CD4-positive, alpha-beta memory T cell (primary cell): ENCODE results near the gene TRAPPC3. TPM values are rescaled to one million over a fixed set of nuclear protein-coding genes. Genes with fewer than 3 reads are reported as not detected.
A peak's percentile ranks its signal among the peaks of the same experiment; 100 is the strongest.

Experiments
- CTCF ChIA-PET: fragments of 350-600 bp; sonication (Branson Sonifier 250); formaldehyde crosslinking; loops from one replicate; lab custom pipeline; 2021; ENCODE audit warnings: inconsistent platforms; ENCODE audit not compliant: partially characterized antibody; lab: Charles Lee
- POLR2A ChIA-PET: fragments of 350-600 bp; sonication (Branson Sonifier 250); formaldehyde crosslinking; loops from one replicate; lab custom pipeline; 2021; ENCODE audit not compliant: partially characterized antibody; lab: Charles Lee
- DNase-seq, 5 donors: peaks; one replicate each; pipeline versions ENCODE4 v3.0.0 to v3.0.0-alpha.2; 2020 to 2022; ENCODE audit warnings: mixed read lengths in 1 of 5
- H3K27ac ChIP-seq: one replicate; pipeline ENCODE4 v1.7.0; 2013; ENCODE audit warnings: low read depth, low read length
- H3K27me3 ChIP-seq: 2 replicates; pipeline ENCODE4 v1.7.0; 2013; ENCODE audit warnings: mild to moderate bottlenecking, low read length, moderate library complexity; ENCODE audit not compliant: insufficient read depth
- H3K36me3 ChIP-seq: 2 replicates; pipeline ENCODE4 v1.7.0; 2013; ENCODE audit warnings: mild to moderate bottlenecking, low read length, moderate library complexity; ENCODE audit not compliant: insufficient read depth
- H3K4me1 ChIP-seq: 2 replicates; pipeline ENCODE4 v1.7.0; 2013; ENCODE audit warnings: mild to moderate bottlenecking, low read length, moderate library complexity; ENCODE audit not compliant: insufficient read depth
- H3K4me3 ChIP-seq, 2 donors: one replicate each; pipeline ENCODE4 v1.7.0; 2013; ENCODE audit warnings: low read length in 2 of 2, mild to moderate bottlenecking in 1 of 2
- H3K9me3 ChIP-seq, 2 donors: one replicate each; pipeline ENCODE4 v1.7.0; 2013; ENCODE audit warnings: low read length in 2 of 2, control low read depth in 1 of 2; ENCODE audit not compliant: control insufficient read depth in 1 of 2
- H3K27ac Mint-ChIP-seq, 7 donors: one replicate each; pipeline ENCODE4 v1.8.0; 2020 to 2021; ENCODE audit warnings: mixed read lengths in 7 of 7, mild to moderate bottlenecking in 6 of 7, inconsistent platforms in 3 of 7, moderate library complexity in 3 of 7
- H3K27me3 Mint-ChIP-seq, 2 donors: one replicate each; pipeline ENCODE4 v1.8.0; 2020 to 2021; ENCODE audit warnings: mixed read lengths in 2 of 2
- H3K36me3 Mint-ChIP-seq, 2 donors: one replicate each; pipeline ENCODE4 v1.8.0; 2020 to 2021; ENCODE audit warnings: mixed read lengths in 2 of 2, inconsistent platforms in 1 of 2, mild to moderate bottlenecking in 1 of 2
- H3K4me1 Mint-ChIP-seq, 4 donors: one replicate each; pipeline ENCODE4 v1.8.0; 2020 to 2021; ENCODE audit warnings: mixed read lengths in 4 of 4, mild to moderate bottlenecking in 1 of 4
- H3K4me3 Mint-ChIP-seq, 8 donors: one replicate each; pipeline ENCODE4 v1.8.0; 2020 to 2021; ENCODE audit warnings: mixed read lengths in 8 of 8, mild to moderate bottlenecking in 7 of 8, moderate library complexity in 6 of 8, inconsistent platforms in 3 of 8
- H3K9me3 Mint-ChIP-seq, 8 donors: one replicate each; pipeline ENCODE4 v1.8.0; 2020 to 2021; ENCODE audit warnings: mixed read lengths in 8 of 8, mild to moderate bottlenecking in 5 of 8, inconsistent platforms in 3 of 8, moderate library complexity in 1 of 8
- intact Hi-C: fragments of 100-400 bp; cut with micrococcal nuclease; formaldehyde crosslinking; loops from one replicate; pipeline ENCODE4 v1.15.1; 2023
- polyA plus RNA-seq, 2 donors: library from polyadenylated mRNA; unstranded; fragments of 300-500 nt; fragmentation: Illumina TruSeq; gene quantifications; one replicate each; pipeline ENCODE4 v1.2.3, GENCODE V29; 2021
- total RNA-seq, 2 experiments: library from RNA; stranded (reverse); gene quantifications; one replicate each; pipeline ENCODE4 v1.2.3, GENCODE V29; 2021

Gene TRAPPC3
- total and polyA plus RNA-seq, 4 experiments from 2014 or later: 51.8 to 190 (median 81.8) TPM

DNA sequence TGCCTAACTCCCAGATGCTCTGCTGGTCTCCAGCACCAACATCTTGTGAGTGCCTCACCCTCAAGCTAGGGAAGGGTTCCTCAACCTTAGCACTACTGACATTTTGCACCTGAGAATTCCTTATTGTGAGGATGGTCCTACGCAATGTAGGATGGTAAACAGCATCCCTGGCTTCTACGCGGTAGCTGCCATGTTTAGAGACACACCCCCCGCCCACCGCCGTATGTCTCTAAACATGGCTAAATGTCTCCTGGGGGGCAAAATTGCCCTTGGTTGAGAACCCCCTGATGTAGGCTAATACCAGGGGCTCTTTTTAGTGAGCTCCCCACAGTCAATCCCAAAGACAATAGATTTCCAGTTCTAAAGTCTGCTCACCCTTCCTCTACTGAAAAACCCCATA, 4.2 kb upstream of the TRAPPC3 start:
- Mint-ChIP-seq H3K27ac (peak overlapping the region; percentile 86 to 95 (median 93)), H3K36me3 (peaks cover 6 to 27% of the 10 kb centered on the region in 2 donors), H3K4me1 (peaks cover 47 to 87% (median 66%) of the 10 kb centered on the region in 4 donors), H3K4me3 (peak overlapping the region in 6 of 8 donors; percentile 46 to 84 (median 58)), H3K27me3 (no peaks in the 10 kb centered on the region), H3K9me3 (no peaks in the 10 kb centered on the region)
- no peak for DNase-seq
- H3K4me1 ChIP-seq: peaks cover 72% of the 10 kb centered on the region
- no peak overlapping the region for H3K4me3 ChIP-seq
- CTCF ChIA-PET: interaction anchor here (10.0 kb wide), 1 partner anchor 34 kb away, joined by 348 read pairs; no protein-coding TSS in a partner anchor
- H3K27ac ChIP-seq: no peak overlapping the region
- intact Hi-C loops: loop anchor here (10.0 kb wide), 1 partner anchor 1541 kb away; the partner anchor contains the start of gene CDCA8
- H3K27me3 ChIP-seq: no peaks in the 10 kb centered on the region
- POLR2A ChIA-PET: interaction anchor here (2.3 to 10.1 kb wide), 3 partner anchors 8 to 70 kb away, joined by 15 to 251 read pairs (median 244); partner anchors contain the start of gene THRAP3
- H3K9me3 ChIP-seq: no peaks in the 10 kb centered on the region
- H3K36me3 ChIP-seq: no peaks in the 10 kb centered on the region

- H3K27ac ChIP-seq: peak overlapping the region; percentile 88
- H3K4me3 Mint-ChIP-seq: peak overlapping the region; percentile 48 to 86 (median 74)
- peaks cover 46 to 85% (median 66%) of the 10 kb centered on the region in 4 donors for H3K4me1 Mint-ChIP-seq
- H3K36me3 Mint-ChIP-seq: peaks cover 0 to 19% of the 10 kb centered on the region in 2 donors
- ChIA-PET CTCF (interaction anchor here (2.7 to 10.0 kb wide), 6 partner anchors 8 to 135 kb away, joined by 20 to 348 read pairs (median 50); partner anchors contain the start of gene THRAP3), POLR2A (interaction anchor here (0.9 to 10.1 kb wide), 6 partner anchors 10 to 72 kb away, joined by 3 to 251 read pairs (median 52); partner anchors contain the start of gene THRAP3)
- H3K27me3 Mint-ChIP-seq: no peaks in the 10 kb centered on the region
- intact Hi-C loops: loop anchor here (10.0 kb wide), 1 partner anchor 1543 kb away; the partner anchor contains the start of gene CDCA8
- H3K36me3 ChIP-seq: no peaks in the 10 kb centered on the region
- H3K27ac Mint-ChIP-seq: peak overlapping the region; percentile 93 to 96 (median 94)
- peaks cover 75% of the 10 kb centered on the region for H3K4me1 ChIP-seq
- no peaks in the 10 kb centered on the region for H3K9me3 Mint-ChIP-seq
- peak overlapping the region; percentile 46 to 83 for H3K4me3 ChIP-seq
- DNase-seq: peak; percentile 54 to 79 (median 58)
- H3K27me3 ChIP-seq: no peaks in the 10 kb centered on the region
- no peaks in the 10 kb centered on the region for H3K9me3 ChIP-seq
These were observed 2.5 kb upstream of the TRAPPC3 start for GRCh38 chr1:36151845-36152203.

GRCh38 chr1:36151134-36151844, 2.0 kb upstream of the TRAPPC3 start:
- peaks cover 46 to 88% (median 68%) of the 10 kb centered on the region in 4 donors for H3K4me1 Mint-ChIP-seq
- intact Hi-C loops: loop anchor here (10.0 kb wide), 1 partner anchor 1544 kb away; the partner anchor contains the start of gene CDCA8
- H3K4me3 Mint-ChIP-seq: peak overlapping the region; percentile 48 to 99 (median 78)
- no peak for DNase-seq
- Histone ChIP-seq H3K9me3 (no peaks in the 10 kb centered on the region), H3K4me3 (peak overlapping the region; percentile 46 to 83), H3K4me1 (peaks cover 78% of the 10 kb centered on the region), H3K27me3 (no peaks in the 10 kb centered on the region), H3K36me3 (no peaks in the 10 kb centered on the region), H3K27ac (peak overlapping the region; percentile 88)
- H3K27me3 Mint-ChIP-seq: no peaks in the 10 kb centered on the region
- ChIA-PET POLR2A (interaction anchor here (0.9 to 10.1 kb wide), 8 partner anchors 11 to 215 kb away, joined by 3 to 251 read pairs (median 14); partner anchors contain the start of gene THRAP3), CTCF (interaction anchor here (0.6 to 10.0 kb wide), 8 partner anchors 9 to 205 kb away, joined by 4 to 348 read pairs (median 42); partner anchors contain the start of gene THRAP3)
- H3K9me3 Mint-ChIP-seq: no peaks in the 10 kb centered on the region
- peaks cover 0 to 16% of the 10 kb centered on the region in 2 donors for H3K36me3 Mint-ChIP-seq
- peak overlapping the region; percentile 94 to 100 (median 99) for H3K27ac Mint-ChIP-seq

DNA sequence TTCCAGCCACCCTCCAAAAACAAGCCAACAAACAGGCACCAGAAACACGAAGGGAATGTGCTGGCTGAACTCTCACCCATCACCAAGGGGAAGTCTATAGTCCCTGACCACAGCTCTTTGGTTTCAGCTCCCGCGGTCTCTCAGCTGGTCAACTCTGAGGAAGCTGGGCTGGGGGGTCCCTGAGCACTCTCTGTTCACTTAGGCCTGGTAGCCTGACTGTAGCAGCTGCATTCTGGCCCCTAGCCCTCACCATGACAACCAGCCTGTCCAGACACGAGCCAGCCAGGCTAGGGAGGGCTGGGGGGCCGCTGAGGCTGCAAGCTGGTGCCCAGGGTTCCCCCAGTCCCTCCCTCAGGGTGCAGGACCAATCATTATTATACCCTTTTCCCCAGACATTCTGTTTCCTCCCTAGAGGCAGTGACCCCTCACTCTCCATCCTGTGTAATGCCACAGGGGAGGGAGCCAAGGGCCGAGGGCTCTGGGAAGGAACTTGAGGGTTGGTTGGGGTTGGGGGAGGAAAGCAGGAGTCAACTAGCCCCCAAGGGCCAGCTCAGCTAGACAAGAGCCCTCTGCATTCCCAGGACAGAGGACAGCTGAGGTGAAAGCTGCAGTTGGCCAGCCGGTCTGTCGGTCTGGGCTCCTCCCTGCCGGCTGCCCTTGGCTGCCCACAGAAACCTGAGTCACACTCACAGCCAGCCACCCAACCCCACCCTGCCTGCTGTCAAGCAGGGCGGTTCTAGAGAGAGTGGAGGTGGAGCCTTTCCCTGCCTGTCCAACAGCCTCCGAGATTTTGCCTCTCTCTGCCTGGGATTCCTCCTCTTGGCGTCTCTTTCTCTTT, 1.2 kb upstream of the TRAPPC3 start:
- DNase-seq: peak; percentile 55 to 85 (median 56)
- peaks cover 46 to 88% (median 67%) of the 10 kb centered on the region in 4 donors for H3K4me1 Mint-ChIP-seq
- H3K9me3 Mint-ChIP-seq: no peaks in the 10 kb centered on the region
- Histone ChIP-seq H3K4me1 (peaks cover 78% of the 10 kb centered on the region), H3K9me3 (no peaks in the 10 kb centered on the region), H3K4me3 (peak overlapping the region; percentile 27 to 44), H3K27ac (peak overlapping the region; percentile 88), H3K36me3 (no peaks in the 10 kb centered on the region), H3K27me3 (no peaks in the 10 kb centered on the region)
- peak overlapping the region; percentile 94 to 100 (median 99) for H3K27ac Mint-ChIP-seq
- ChIA-PET POLR2A (interaction anchor here (1.0 to 10.1 kb wide), 16 partner anchors 11 to 219 kb away, joined by 3 to 251 read pairs (median 8); partner anchors contain the start of genes ADPRS, SH3D21 and THRAP3), CTCF (interaction anchor here (0.5 to 10.0 kb wide), 23 partner anchors 10 to 274 kb away, joined by 3 to 348 read pairs (median 5); partner anchors contain the start of genes SH3D21 and THRAP3)
- peaks cover 0 to 16% of the 10 kb centered on the region in 2 donors for H3K36me3 Mint-ChIP-seq
- intact Hi-C loops: loop anchor here (10.0 kb wide), 1 partner anchor 1544 kb away; the partner anchor contains the start of gene CDCA8
- peak overlapping the region; percentile 95 to 100 (median 98) for H3K4me3 Mint-ChIP-seq
- H3K27me3 Mint-ChIP-seq: no peaks in the 10 kb centered on the region

DNA sequence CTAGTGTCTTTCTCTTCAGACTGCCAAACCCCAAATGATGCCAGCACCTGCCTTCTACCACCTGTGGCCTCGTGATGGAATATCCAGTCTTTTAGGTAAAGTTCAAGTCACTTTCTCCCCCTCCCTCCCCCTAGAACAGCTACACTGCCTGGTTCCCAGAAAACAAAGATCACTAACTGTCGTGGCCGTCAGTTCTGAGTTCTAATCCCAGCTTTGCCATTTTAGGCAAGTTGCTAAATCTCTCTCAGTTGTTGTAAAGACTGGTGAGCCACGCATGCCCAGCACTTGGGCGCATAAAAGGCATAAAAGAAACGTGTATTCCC, 648 bp upstream of the TRAPPC3 start:
- Mint-ChIP-seq H3K9me3 (no peaks in the 10 kb centered on the region), H3K27ac (peak overlapping the region; percentile 94 to 100 (median 99)), H3K4me1 (peaks cover 47 to 85% (median 63%) of the 10 kb centered on the region in 4 donors), H3K4me3 (peak overlapping the region; percentile 95 to 100 (median 98)), H3K27me3 (no peaks in the 10 kb centered on the region), H3K36me3 (peaks cover 0 to 19% of the 10 kb centered on the region in 2 donors)
- no peak for DNase-seq
- H3K27ac ChIP-seq: peak overlapping the region; percentile 88
- peaks cover 73% of the 10 kb centered on the region for H3K4me1 ChIP-seq
- ChIA-PET CTCF (interaction anchor here (0.5 to 10.0 kb wide), 25 partner anchors 10 to 274 kb away, joined by 3 to 348 read pairs (median 5); partner anchors contain the start of genes SH3D21 and THRAP3), POLR2A (interaction anchor here (0.6 to 10.1 kb wide), 20 partner anchors 12 to 235 kb away, joined by 3 to 251 read pairs (median 7); partner anchors contain the start of genes ADPRS, AGO3, SH3D21 and THRAP3)
- H3K27me3 ChIP-seq: no peaks in the 10 kb centered on the region
- no peaks in the 10 kb centered on the region for H3K9me3 ChIP-seq
- intact Hi-C loops: loop anchor here (1.0 to 10.0 kb wide), 10 partner anchors 11 to 1545 kb away; partner anchors contain the start of genes ADPRS, AGO3, CDCA8 and MRPS15
- H3K4me3 ChIP-seq: peak overlapping the region in 1 of 2 donors; percentile 98
- H3K36me3 ChIP-seq: no peaks in the 10 kb centered on the region

DNA sequence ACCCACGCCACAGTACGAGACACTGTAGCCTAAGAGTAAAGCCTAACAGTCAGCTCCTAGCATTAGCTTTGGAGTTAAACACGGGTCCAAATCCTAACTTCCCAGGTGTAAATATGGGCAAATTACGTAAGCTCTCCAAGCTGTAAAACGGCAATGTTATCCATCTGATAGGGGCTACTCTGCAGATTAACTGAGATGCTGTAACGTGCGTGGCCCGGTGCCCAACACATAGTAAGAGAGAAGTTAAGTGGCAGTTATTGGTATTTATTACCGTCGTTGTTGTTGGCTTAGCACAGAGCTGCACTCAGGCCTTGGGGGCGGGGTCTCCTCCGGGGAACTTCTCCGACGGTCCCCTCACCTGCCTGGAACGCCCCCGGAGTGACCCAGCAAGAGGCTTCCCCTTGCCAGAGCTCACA, 457 bp downstream of the TRAPPC3 start:
- Histone ChIP-seq H3K9me3 (no peaks in the 10 kb centered on the region), H3K4me3 (peak overlapping the region; percentile 70 to 98), H3K27me3 (no peaks in the 10 kb centered on the region), H3K36me3 (no peaks in the 10 kb centered on the region), H3K27ac (peak overlapping the region; percentile 88), H3K4me1 (peaks cover 64% of the 10 kb centered on the region)
- Mint-ChIP-seq H3K4me1 (peaks cover 44 to 81% (median 60%) of the 10 kb centered on the region in 4 donors), H3K4me3 (peak overlapping the region; percentile 95 to 100 (median 98)), H3K27ac (peak overlapping the region; percentile 94 to 100 (median 99)), H3K27me3 (no peaks in the 10 kb centered on the region), H3K9me3 (no peaks in the 10 kb centered on the region), H3K36me3 (peaks cover 0 to 19% of the 10 kb centered on the region in 2 donors)
- no peak for DNase-seq
- ChIA-PET POLR2A (interaction anchor here (0.7 to 10.1 kb wide), 18 partner anchors 13 to 238 kb away, joined by 3 to 251 read pairs (median 7); partner anchors contain the start of genes ADPRS, AGO3, SH3D21 and THRAP3), CTCF (interaction anchor here (0.7 to 10.0 kb wide), 23 partner anchors 11 to 271 kb away, joined by 3 to 348 read pairs (median 5); partner anchors contain the start of genes SH3D21 and THRAP3)
- intact Hi-C loops: loop anchor here (1.0 to 2.0 kb wide), 9 partner anchors 12 to 315 kb away; partner anchors contain the start of genes ADPRS, AGO3, MRPS15 and THRAP3
